Spleen (tissue), 11 donors: ENCODE results near the gene RNF111. TPM values are rescaled to one million over a fixed set of nuclear protein-coding genes. Genes with fewer than 3 reads are reported as not detected.

Source experiments
- DNase-seq: peaks from one replicate; pipeline ENCODE4 v3.0.0-alpha.2; 2020
- H3K27ac ChIP-seq, 8 donors: fragments of 200-600 bp; sonication (generic) in 7 of 8; 1 replicate in 4 of 8; 2 replicates in 4 of 8; pipeline versions ENCODE4 v1.5.0 to v1.8.0; 2016 to 2021; ENCODE audit warnings: inconsistent platforms in 4 of 8, mild to moderate bottlenecking in 4 of 8, moderate library complexity in 1 of 8
- H3K27me3 ChIP-seq, 7 donors: fragments of 200-600 bp; sonication (generic) in 6 of 7; replicated peaks in 1 of 7; 1 replicate in 4 of 7; 2 replicates in 3 of 7; pipeline versions ENCODE4 v1.5.0 to v1.8.0; 2016 to 2021; ENCODE audit warnings: inconsistent platforms in 3 of 7, mild to moderate bottlenecking in 1 of 7
- H3K36me3 ChIP-seq, 6 donors: fragments of 200-600 bp; sonication (generic) in 5 of 6; 1 replicate in 4 of 6; 2 replicates in 2 of 6; pipeline versions ENCODE4 v1.5.0 to v1.8.0; 2016 to 2021; ENCODE audit warnings: inconsistent platforms in 2 of 6
- H3K4me1 ChIP-seq, 6 donors: fragments of 200-600 bp; sonication (generic) in 5 of 6; 1 replicate in 3 of 6; 2 replicates in 3 of 6; pipeline versions ENCODE4 v1.5.0 to v1.8.0; 2016 to 2021; ENCODE audit warnings: inconsistent platforms in 3 of 6
- H3K4me3 ChIP-seq, 8 donors: fragments of 200-600 bp; sonication (generic) in 7 of 8; 1 replicate in 4 of 8; 2 replicates in 4 of 8; pipeline versions ENCODE4 v1.5.0 to v1.8.0; 2016 to 2021; ENCODE audit warnings: inconsistent platforms in 4 of 8, mild to moderate bottlenecking in 4 of 8, moderate library complexity in 2 of 8
- H3K9me3 ChIP-seq, 8 donors: fragments of 200-600 bp; sonication (generic) in 7 of 8; 1 replicate in 4 of 8; 2 replicates in 4 of 8; pipeline versions ENCODE4 v1.5.0 to v1.8.0; 2016 to 2021; ENCODE audit warnings: inconsistent platforms in 4 of 8
- CTCF ChIP-seq, 11 experiments: fragments of 200-600 bp in 7 of 11; fragments of 450-650 bp in 4 of 11; sonication (generic) in 4 of 11; IDR thresholded peaks in 8 of 11; conservative IDR thresholded peaks in 3 of 11; 1 replicate in 7 of 11; 2 replicates in 4 of 11; pipeline versions ENCODE4 v1.4.0 to v1.8.0; 2016 to 2021; ENCODE audit warnings: antibody characterized with exemption in 11 of 11, inconsistent platforms in 4 of 11, mild to moderate bottlenecking in 1 of 11
- POLR2A ChIP-seq, 3 donors: fragments of 450-650 bp; IDR thresholded peaks; one replicate each; pipeline ENCODE4 v1.5.1; 2017; ENCODE audit warnings: antibody characterized with exemption in 3 of 3, mild to moderate bottlenecking in 1 of 3
- POLR2AphosphoS5 ChIP-seq, 3 donors: sonication (generic); formaldehyde crosslinking; IDR thresholded peaks; one replicate each; pipeline ENCODE4 v1.5.1; 2017; ENCODE audit warnings: antibody characterized with exemption in 3 of 3
- WGBS, 5 donors: extraction: QIAGEN DNeasy Blood & Tissue Kit in 3 of 5; methylation state at CpG; one replicate each; pipeline versions ENCODE4 v1.1.5 to v1.1.7; 2013 to 2018; 5-methylcytosine and 5-hydroxymethylcytosine counted together
- intact Hi-C: fragments of 100-400 bp; cut with DNase I; formaldehyde crosslinking; loops from one replicate; pipeline ENCODE4 v1.15.0; 2023; ENCODE audit warnings: low total_unique reads
- polyA plus RNA-seq, 3 donors: library from polyadenylated mRNA; stranded (reverse); fragments of 200-250 nt; gene quantifications; one replicate each; pipeline ENCODE4 v1.2.1, GENCODE V29; 2013
- total RNA-seq, 7 donors: library from RNA; depleted of rRNA in 3 of 7; stranded (reverse); fragments of >200 nt in 3 of 7; fragmentation: NEBNext Ultra II Directional in 4 of 7; extraction: Animal tissue kit (Norgen Biotek cat#: 25700) in 4 of 7; gene quantifications; one replicate each; pipeline versions ENCODE4 v1.1.0 to v1.2.1, GENCODE V29; 2016 to 2021
- donor health status: healthy with polysubstance abuse.
- donor health status: DM: no; HTN: no; CAD: no; lungs with moderate emphysema.
- donor health status: DM: no; HTN: no; CAD: no.
- donor health status: Bipolar disorder and iron deficiency.
- donor health status: healthy.
- donor health status: DM: no; HTN: no; CAD: no.
- donor health status: DM: yes; HTN: yes; CAD: no.

The RNF111 gene
- total and polyA plus RNA-seq, 10 donors = 10.5 to 68.2 (median 41.1) TPM

- whole genome bisulfite sequencing, 5 donors = 54 to 65% (median 56%) methylated on average over 4 of the region's 4 CpGs
- DNase-seq = no peak
- H3K27ac ChIP-seq = no peak overlapping the region
- H3K4me1 ChIP-seq = peaks cover 25 to 61% (median 40%) of the 10 kb centered on the region in 6 donors
- intact Hi-C loops = no loop called here
- no peak overlapping the region for H3K4me3 ChIP-seq
- no peaks in the 10 kb centered on the region for H3K9me3 ChIP-seq
- H3K27me3 ChIP-seq = no peaks in the 10 kb centered on the region
- H3K36me3 ChIP-seq = no peaks in the 10 kb centered on the region
- TF ChIP-seq CTCF (IDR thresholded peaks at IDR 0.05 in 8 of 11, conservative IDR thresholded peaks at IDR 0.05 in 3 of 11) (no peak), POLR2A (IDR thresholded peaks at IDR 0.05) (no peak), POLR2AphosphoS5 (IDR thresholded peaks at IDR 0.05) (no peak)
Observed at GRCh38 chr15:58985443-58985842, 2.0 kb upstream of the RNF111 start.

GRCh38 chr15:58987036-58987435 is 427 bp upstream of the RNF111 start:
- intact Hi-C loops = no loop called here
- Histone ChIP-seq H3K4me1 (peaks cover 20 to 61% (median 36%) of the 10 kb centered on the region in 6 donors), H3K9me3 (no peaks in the 10 kb centered on the region), H3K27ac (peak overlapping the region; percentile 83 to 98 (median 96)), H3K4me3 (peak overlapping the region; percentile 78 to 95 (median 90)), H3K27me3 (no peaks in the 10 kb centered on the region), H3K36me3 (peaks cover 0 to 14% (median 2%) of the 10 kb centered on the region in 6 donors)
- no peak for DNase-seq
- 19 to 33% (median 30%) methylated on average over 9 of the region's 9 CpGs for WGBS, 5 donors
- TF ChIP-seq CTCF (IDR thresholded peaks at IDR 0.05 in 8 of 11, conservative IDR thresholded peaks at IDR 0.05 in 3 of 11) = no peak
- TF ChIP-seq POLR2A (IDR thresholded peaks at IDR 0.05) = no peak
- no peak for TF ChIP-seq POLR2AphosphoS5 (IDR thresholded peaks at IDR 0.05)

GRCh38 chr15:58988006-58988785 is 733 bp downstream of the RNF111 start:
- Histone ChIP-seq H3K4me1 (peaks cover 20 to 65% (median 36%) of the 10 kb centered on the region in 6 donors), H3K36me3 (peaks cover 0 to 26% (median 5%) of the 10 kb centered on the region in 6 donors), H3K9me3 (no peaks in the 10 kb centered on the region), H3K27ac (peak overlapping the region; percentile 83 to 98 (median 96)), H3K27me3 (no peaks in the 10 kb centered on the region), H3K4me3 (peak overlapping the region; percentile 78 to 95 (median 90))
- intact Hi-C loops = no loop called here
- peak; percentile 96 for DNase-seq
- TF ChIP-seq POLR2AphosphoS5 (IDR thresholded peaks at IDR 0.05) = no peak
- no peak for TF ChIP-seq CTCF (IDR thresholded peaks at IDR 0.05 in 8 of 11, conservative IDR thresholded peaks at IDR 0.05 in 3 of 11)
- no peak for TF ChIP-seq POLR2A (IDR thresholded peaks at IDR 0.05)
- 0 to 2% (median 1%) methylated on average over 35 to 36 of the region's 36 CpGs for WGBS, 5 donors

- peaks cover 0 to 43% (median 10%) of the 10 kb centered on the region in 6 donors for H3K36me3 ChIP-seq
- intact Hi-C loops = no loop called here
- 93 to 96% (median 95%) methylated on average over 10 of the region's 10 CpGs for WGBS, 5 donors
- H3K4me1 ChIP-seq = peaks cover 20 to 84% (median 52%) of the 10 kb centered on the region in 6 donors
- no peaks in the 10 kb centered on the region for H3K27me3 ChIP-seq
- no peak for TF ChIP-seq POLR2A (IDR thresholded peaks at IDR 0.05)
- TF ChIP-seq POLR2AphosphoS5 (IDR thresholded peaks at IDR 0.05) = no peak
- TF ChIP-seq CTCF (IDR thresholded peaks at IDR 0.05 in 8 of 11, conservative IDR thresholded peaks at IDR 0.05 in 3 of 11) = no peak
- no peaks in the 10 kb centered on the region for H3K9me3 ChIP-seq
- no peak overlapping the region for H3K27ac ChIP-seq
- DNase-seq = no peak
- no peak overlapping the region for H3K4me3 ChIP-seq
Observed at GRCh38 chr15:58992181-58992580, 4.7 kb downstream of the RNF111 start.
